Measurements from ENCODE around the gene ST6GALNAC3. TPM values are rescaled to one million over a fixed set of nuclear protein-coding genes. Genes with fewer than 3 reads are reported as not detected.
"Not testable (repeated sequence)": the region's sequence is repeated elsewhere in the genome, so short reads cannot be mapped to it uniquely, and the experiment has no call there.

Gene ST6GALNAC3
- total RNA-seq, 1 donor from 2014 or later: 4.7 TPM

DNA sequence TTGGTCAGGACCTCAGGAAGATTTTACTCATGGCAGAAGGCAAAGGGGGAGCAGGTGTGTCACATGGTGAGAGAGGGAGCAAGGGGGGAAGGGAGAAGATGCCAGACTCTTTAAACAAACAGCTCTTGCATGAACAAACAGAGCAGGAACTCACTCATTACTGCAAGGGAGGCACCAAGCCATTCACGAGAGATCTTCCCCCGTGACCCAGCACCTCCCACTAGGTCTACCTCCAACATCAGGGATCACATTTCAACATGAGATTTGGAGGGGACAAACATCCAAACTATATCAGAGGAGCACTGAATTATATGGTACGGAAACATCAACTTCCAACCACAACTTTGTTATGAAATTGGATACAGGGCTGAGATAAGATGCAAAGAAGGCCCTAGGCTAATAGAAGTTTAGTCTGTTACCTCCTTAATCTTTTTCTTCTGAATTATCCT, 164.9 kb downstream of the ST6GALNAC3 start:
- no peak for DNase-seq (ENCODE audit: low spot score)
- Mint-ChIP-seq H3K4me3 (ENCODE audit: unreplicated experiment) (no peak overlapping the region), H3K36me3 (ENCODE audit: low read depth) (peaks cover 4% of the 10 kb centered on the region), H3K27ac (ENCODE audit: unreplicated experiment) (no peak overlapping the region), H3K4me1 (ENCODE audit: low read depth) (peaks cover 16% of the 10 kb centered on the region), H3K9me3 (ENCODE audit: low read depth) (peaks cover 19% of the 10 kb centered on the region), H3K27me3 (ENCODE audit: low read depth) (no peaks in the 10 kb centered on the region)
- TF ChIP-seq, protein P1, sequence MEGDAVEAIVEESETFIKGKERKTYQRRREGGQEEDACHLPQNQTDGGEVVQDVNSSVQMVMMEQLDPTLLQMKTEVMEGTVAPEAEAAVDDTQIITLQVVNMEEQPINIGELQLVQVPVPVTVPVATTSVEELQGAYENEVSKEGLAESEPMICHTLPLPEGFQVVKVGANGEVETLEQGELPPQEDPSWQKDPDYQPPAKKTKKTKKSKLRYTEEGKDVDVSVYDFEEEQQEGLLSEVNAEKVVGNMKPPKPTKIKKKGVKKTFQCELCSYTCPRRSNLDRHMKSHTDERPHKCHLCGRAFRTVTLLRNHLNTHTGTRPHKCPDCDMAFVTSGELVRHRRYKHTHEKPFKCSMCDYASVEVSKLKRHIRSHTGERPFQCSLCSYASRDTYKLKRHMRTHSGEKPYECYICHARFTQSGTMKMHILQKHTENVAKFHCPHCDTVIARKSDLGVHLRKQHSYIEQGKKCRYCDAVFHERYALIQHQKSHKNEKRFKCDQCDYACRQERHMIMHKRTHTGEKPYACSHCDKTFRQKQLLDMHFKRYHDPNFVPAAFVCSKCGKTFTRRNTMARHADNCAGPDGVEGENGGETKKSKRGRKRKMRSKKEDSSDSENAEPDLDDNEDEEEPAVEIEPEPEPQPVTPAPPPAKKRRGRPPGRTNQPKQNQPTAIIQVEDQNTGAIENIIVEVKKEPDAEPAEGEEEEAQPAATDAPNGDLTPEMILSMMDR (IDR thresholded peaks at IDR 0.05): no peak

DNA sequence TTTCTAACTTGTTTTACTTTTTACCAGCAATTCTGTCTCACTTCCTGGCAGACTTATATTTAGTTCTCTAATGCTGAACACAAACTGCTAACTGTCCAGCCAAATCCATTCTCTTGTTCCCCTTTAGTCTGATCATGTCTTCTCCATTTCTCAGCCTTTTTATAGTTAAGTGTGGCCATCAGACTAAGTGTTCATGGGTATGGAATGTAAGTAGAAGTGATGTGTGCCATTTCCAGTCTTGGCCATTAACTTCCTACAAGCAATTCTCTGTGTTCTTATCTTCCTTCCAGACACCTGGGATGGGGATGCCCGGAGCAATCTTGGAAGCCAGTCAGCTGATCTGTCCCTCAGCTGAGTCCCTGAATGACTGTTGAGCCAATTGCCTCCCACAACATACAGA, 165.8 kb downstream of the ST6GALNAC3 start:
- no peak overlapping the region for H3K4me3 Mint-ChIP-seq (ENCODE audit: unreplicated experiment)
- H3K4me1 Mint-ChIP-seq (ENCODE audit: low read depth): peaks cover 16% of the 10 kb centered on the region
- no peaks in the 10 kb centered on the region for H3K27me3 Mint-ChIP-seq (ENCODE audit: low read depth)
- H3K9me3 Mint-ChIP-seq (ENCODE audit: low read depth): peaks cover 27% of the 10 kb centered on the region
- no peak overlapping the region for H3K27ac Mint-ChIP-seq (ENCODE audit: unreplicated experiment)
- H3K36me3 Mint-ChIP-seq (ENCODE audit: low read depth): peaks cover 5% of the 10 kb centered on the region
- TF ChIP-seq, protein P1 (IDR thresholded peaks at IDR 0.05): no peak
- DNase-seq (ENCODE audit: low spot score): no peak

DNA sequence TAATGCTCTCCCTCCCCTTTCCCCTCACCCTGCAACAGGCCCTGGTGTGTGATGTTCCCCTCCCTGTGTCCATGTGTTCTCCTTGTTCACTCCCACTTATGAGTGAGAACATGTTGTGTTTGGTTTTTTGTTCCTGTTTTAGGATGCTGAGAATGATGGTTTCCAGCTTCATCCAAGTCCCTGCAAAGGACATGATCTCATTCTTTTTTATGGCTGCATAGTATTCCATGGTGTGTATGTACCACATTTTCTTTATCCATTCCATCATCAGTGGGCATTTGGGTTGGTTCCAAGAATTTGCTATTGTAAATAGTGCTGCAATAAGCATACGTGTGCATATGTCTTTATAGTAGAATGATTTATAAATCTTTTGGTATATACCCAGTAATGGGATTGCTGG, 168.0 kb downstream of the ST6GALNAC3 start:
- not testable (repeated sequence) for H3K4me3 Mint-ChIP-seq (ENCODE audit: unreplicated experiment); H3K27me3 Mint-ChIP-seq (ENCODE audit: low read depth); H3K27ac Mint-ChIP-seq (ENCODE audit: unreplicated experiment)

DNA sequence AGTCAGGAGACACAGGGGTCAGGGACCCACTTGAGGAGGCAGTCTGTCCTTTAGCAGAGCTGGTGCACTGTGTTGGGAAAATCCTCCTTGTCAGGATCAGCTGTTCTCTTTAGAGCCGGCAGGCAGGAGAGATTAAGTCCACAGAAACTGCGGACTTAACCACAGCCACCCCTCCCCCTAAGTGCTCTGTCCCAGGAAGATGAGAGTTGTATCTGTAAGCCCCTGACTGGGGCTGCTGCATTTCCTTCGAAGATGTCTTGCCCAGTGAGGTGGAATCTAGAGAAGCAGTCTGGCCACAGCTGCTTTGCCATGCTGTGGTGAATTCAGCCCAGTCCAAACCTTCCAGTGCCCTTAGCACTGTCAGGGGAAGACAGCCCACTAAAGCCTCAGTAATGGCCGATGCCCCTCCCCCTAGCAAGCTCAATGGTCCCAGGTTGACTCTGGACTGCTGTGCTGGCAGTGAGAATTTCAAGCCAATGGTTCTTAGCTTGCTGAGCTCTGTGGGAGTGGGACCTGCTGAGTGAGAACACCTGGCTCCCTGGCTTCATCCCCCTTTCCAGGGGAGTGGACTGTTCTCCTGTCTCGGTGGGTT, 172.8 kb downstream of the ST6GALNAC3 start:
- peaks cover 3% of the 10 kb centered on the region for H3K27me3 Mint-ChIP-seq (ENCODE audit: low read depth)
- DNase-seq (ENCODE audit: low spot score): no peak
- H3K27ac Mint-ChIP-seq (ENCODE audit: unreplicated experiment): no peak overlapping the region
- H3K9me3 Mint-ChIP-seq (ENCODE audit: low read depth): peaks cover 40% of the 10 kb centered on the region
- H3K4me1 Mint-ChIP-seq (ENCODE audit: low read depth): no peaks in the 10 kb centered on the region
- H3K4me3 Mint-ChIP-seq (ENCODE audit: unreplicated experiment): no peak overlapping the region
- TF ChIP-seq, protein P1 (IDR thresholded peaks at IDR 0.05): no peak
- H3K36me3 Mint-ChIP-seq (ENCODE audit: low read depth): peaks cover 7% of the 10 kb centered on the region

More for the DNA sequence above, 168.0 kb downstream of the ST6GALNAC3 start:
- Mint-ChIP-seq H3K9me3 (ENCODE audit: low read depth) (peaks cover 34% of the 10 kb centered on the region), H3K4me1 (ENCODE audit: low read depth) (peaks cover 16% of the 10 kb centered on the region)
- H3K36me3 Mint-ChIP-seq (ENCODE audit: low read depth); DNase-seq (ENCODE audit: low spot score): not testable (repeated sequence)

DNA sequence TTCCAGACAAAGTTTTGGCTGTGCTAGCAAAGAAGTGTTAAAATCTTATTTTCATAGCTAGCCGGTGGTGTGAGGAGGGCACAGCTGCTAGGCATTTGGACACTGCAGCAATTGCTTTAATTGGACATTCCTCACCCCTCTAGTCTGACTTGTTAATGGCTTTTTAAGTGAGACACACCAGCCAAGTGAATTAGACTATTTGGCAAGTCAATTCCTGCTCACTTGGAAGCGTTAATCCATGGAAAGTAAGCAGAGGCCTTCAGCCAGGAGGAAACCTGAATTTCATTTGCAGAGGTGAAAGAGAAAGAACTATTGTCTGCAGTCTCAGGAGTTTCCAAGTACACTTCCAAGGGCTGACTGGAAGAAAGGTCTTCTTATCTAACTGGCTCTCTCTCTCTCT, 175.7 kb downstream of the ST6GALNAC3 start:
- peaks cover 3% of the 10 kb centered on the region for H3K27me3 Mint-ChIP-seq (ENCODE audit: low read depth)
- no peak overlapping the region for H3K27ac Mint-ChIP-seq (ENCODE audit: unreplicated experiment)
- peaks cover 19% of the 10 kb centered on the region for H3K4me1 Mint-ChIP-seq (ENCODE audit: low read depth)
- H3K9me3 Mint-ChIP-seq (ENCODE audit: low read depth): peaks cover 13% of the 10 kb centered on the region
- TF ChIP-seq, protein P1 (IDR thresholded peaks at IDR 0.05): no peak
- no peak overlapping the region for H3K4me3 Mint-ChIP-seq (ENCODE audit: unreplicated experiment)
- peaks cover 2% of the 10 kb centered on the region for H3K36me3 Mint-ChIP-seq (ENCODE audit: low read depth)
- no peak for DNase-seq (ENCODE audit: low spot score)

DNA sequence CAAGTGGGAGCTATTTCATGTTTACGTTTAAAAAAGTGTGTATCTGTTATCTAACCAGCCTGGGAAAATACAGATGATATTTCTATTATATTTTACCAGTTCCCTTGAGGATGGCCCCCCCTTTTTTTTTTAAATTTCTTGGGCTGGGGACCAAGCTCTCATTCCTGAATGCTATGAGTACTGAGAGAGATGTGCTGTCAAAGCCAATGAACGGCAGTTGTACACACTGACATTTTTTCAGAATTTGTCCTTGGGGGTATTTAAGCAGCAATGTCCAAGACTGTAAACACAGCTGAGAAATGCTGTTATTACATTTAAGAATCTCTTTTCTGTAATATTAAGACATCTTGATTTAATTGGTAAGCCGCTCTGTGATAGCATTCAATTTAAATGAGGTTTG, 177.9 kb downstream of the ST6GALNAC3 start:
- H3K4me3 Mint-ChIP-seq (ENCODE audit: unreplicated experiment): no peak overlapping the region
- peaks cover 2% of the 10 kb centered on the region for H3K36me3 Mint-ChIP-seq (ENCODE audit: low read depth)
- no peak overlapping the region for H3K27ac Mint-ChIP-seq (ENCODE audit: unreplicated experiment)
- TF ChIP-seq, protein P1 (IDR thresholded peaks at IDR 0.05): no peak
- peaks cover 2% of the 10 kb centered on the region for H3K27me3 Mint-ChIP-seq (ENCODE audit: low read depth)
- peaks cover 30% of the 10 kb centered on the region for H3K4me1 Mint-ChIP-seq (ENCODE audit: low read depth)
- DNase-seq (ENCODE audit: low spot score): no peak
- H3K9me3 Mint-ChIP-seq (ENCODE audit: low read depth): peaks cover 6% of the 10 kb centered on the region
